Neuron (in vitro differentiated cells): ENCODE measurements around the gene LIMS2.

Experiments used
- H2AFZ ChIP-seq: one replicate; pipeline ENCODE4 v1.6.1; 2013; ENCODE audit warnings: low read depth, mild to moderate bottlenecking, inconsistent platforms, low read length, moderate library complexity
- H3K27me3 ChIP-seq: one replicate; pipeline ENCODE4 v1.6.1; 2013; ENCODE audit warnings: low read length; ENCODE audit not compliant: insufficient read depth
- H3K36me3 ChIP-seq: one replicate; pipeline ENCODE4 v1.6.1; 2013; ENCODE audit warnings: low read length; ENCODE audit not compliant: insufficient read depth
- H3K4me1 ChIP-seq: one replicate; pipeline ENCODE4 v1.6.1; 2013; ENCODE audit warnings: low read length; ENCODE audit not compliant: insufficient read depth
- H3K4me3 ChIP-seq: 2 replicates; pipeline ENCODE4 v1.5.1; 2013; ENCODE audit warnings: mild to moderate bottlenecking, low read length, moderate library complexity
- H3K9me3 ChIP-seq: one replicate; pipeline ENCODE4 v1.6.1; 2013; ENCODE audit warnings: low read length

Gene LIMS2

DNA sequence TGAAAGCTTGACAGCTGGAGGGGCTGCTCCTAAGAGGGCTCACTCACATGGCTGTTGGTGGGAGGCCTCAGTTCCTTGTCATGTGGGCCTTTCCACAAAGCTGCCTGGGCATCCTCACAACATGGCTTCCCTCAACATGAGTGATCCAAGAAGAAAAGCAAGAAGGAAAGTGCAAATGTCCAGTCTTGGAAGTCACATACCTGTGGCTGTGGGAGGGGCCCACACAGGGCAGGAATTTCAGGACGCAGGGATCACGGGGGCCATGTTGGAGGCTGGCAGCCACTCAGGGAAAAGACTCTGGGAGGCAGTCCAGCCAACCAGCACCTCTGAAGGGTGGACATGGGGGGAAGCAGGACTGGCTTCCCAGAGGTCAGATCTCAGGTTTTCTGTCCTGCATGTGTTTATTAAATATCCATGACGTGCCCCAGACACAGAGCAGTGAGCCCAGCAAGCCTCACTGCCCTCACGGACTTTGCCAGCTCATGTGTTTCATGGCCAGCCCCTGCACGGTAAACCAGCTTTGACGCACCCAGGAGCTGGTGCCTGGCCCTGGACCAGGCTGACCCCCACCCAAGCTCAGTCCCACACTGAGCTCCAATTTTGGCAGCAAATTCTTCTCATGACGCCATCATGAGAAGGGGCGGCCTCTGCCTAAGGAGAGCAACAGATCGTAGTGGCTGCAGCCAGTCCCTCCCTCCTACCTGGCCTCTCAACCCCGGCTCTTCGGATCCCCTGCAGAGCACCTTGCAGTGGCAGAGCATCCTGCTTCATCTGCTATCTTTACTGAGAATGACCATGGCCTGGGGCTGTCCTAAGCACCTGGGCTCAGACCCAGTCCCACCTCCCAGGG is 64.0 kb downstream of the LIMS2 start:
- H3K4me3 ChIP-seq: no peak overlapping the region
- no peaks in the 10 kb centered on the region for H3K36me3 ChIP-seq
- H2AFZ ChIP-seq: no peak overlapping the region
- H3K27me3 ChIP-seq: peaks cover 4% of the 10 kb centered on the region
- H3K4me1 ChIP-seq: no peaks in the 10 kb centered on the region
- H3K9me3 ChIP-seq: peaks cover 10% of the 10 kb centered on the region

DNA sequence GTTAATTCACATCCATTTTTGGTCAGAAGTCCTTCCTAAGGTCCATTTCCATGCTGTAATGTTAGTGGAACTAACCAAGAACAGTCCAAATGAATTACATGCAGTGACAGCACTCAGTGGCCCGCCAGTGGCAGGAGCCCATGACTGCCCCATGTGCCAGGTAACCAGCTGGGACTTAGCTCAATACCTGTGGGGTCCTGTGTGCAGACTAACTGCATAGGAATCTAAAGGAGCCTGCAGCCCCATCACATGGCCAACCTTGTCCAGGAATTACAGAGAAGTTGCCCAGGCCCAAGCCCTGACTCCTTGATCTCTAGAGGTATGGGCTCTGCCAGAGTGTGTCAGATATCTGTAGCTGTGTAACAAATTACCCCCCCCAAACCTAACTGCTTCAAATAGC is 64.8 kb downstream of the LIMS2 start:
- Histone ChIP-seq H3K9me3 (peaks cover 10% of the 10 kb centered on the region), H2AFZ (no peak overlapping the region), H3K27me3 (peaks cover 4% of the 10 kb centered on the region), H3K4me1 (no peaks in the 10 kb centered on the region), H3K4me3 (no peak overlapping the region), H3K36me3 (no peaks in the 10 kb centered on the region)

DNA sequence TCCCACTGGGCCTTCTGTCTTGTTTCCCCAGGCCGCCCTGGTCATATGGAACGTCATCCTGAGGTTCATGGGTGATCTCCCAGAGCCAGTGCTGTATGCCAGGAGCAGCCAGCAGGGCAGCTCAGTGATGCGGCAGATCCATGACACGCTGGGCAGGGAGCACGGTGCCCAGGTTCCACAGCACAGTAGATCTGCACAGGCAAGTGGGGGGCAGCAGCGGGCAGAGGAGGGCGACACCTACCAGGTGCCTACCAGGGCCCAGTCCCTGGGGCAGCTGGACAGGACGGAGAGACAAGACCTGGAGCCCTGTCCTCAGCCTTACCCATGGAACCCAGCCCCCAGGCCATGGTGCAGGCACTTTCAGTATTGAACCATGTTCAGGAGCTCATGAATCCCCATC is 65.5 kb downstream of the LIMS2 start:
- H3K4me1 ChIP-seq: no peaks in the 10 kb centered on the region
- H2AFZ ChIP-seq: no peak overlapping the region
- no peaks in the 10 kb centered on the region for H3K36me3 ChIP-seq

DNA sequence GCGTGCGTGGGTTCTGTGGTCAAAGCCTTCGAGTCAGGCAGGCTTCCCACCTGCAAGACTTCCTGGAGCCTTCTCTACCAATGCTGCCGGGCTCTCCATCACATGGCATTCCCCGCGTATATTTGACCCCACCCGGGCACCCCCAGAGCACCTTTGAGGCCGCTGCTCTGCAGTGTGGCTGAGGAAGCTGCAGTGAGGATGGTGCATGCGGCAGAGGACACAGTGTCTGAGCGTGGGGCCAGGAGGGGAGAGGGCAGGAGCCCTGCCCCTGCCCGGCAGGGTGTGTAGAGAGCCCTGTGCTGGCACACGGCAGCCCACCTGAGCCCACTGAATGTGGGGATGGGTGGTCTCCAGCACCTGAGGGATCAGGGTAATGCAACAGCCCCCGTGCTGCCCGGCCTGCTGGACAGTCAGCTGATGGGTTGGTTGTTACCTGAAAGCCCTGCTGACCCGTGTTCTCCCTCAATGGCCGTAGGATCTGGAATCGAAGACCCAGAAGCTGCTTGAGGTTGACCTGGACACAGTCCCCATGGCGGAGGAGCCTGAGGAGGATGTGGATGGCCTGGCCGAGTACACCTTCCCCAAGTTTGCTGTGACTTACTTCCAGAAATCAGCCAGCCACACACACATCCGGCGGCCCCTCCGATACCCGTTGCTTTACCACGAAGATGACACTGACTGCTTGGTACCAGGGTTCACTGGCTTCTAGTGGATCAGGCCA is 66.1 kb downstream of the LIMS2 start:
- H3K27me3 ChIP-seq: peaks cover 4% of the 10 kb centered on the region
- H2AFZ ChIP-seq: no peak overlapping the region
- no peaks in the 10 kb centered on the region for H3K4me1 ChIP-seq
- no peak overlapping the region for H3K4me3 ChIP-seq
- H3K36me3 ChIP-seq: no peaks in the 10 kb centered on the region
- peaks cover 10% of the 10 kb centered on the region for H3K9me3 ChIP-seq

More for the DNA sequence above, 65.5 kb downstream of the LIMS2 start:
- H3K9me3 ChIP-seq: peaks cover 10% of the 10 kb centered on the region
- no peak overlapping the region for H3K4me3 ChIP-seq
- peaks cover 4% of the 10 kb centered on the region for H3K27me3 ChIP-seq

DNA sequence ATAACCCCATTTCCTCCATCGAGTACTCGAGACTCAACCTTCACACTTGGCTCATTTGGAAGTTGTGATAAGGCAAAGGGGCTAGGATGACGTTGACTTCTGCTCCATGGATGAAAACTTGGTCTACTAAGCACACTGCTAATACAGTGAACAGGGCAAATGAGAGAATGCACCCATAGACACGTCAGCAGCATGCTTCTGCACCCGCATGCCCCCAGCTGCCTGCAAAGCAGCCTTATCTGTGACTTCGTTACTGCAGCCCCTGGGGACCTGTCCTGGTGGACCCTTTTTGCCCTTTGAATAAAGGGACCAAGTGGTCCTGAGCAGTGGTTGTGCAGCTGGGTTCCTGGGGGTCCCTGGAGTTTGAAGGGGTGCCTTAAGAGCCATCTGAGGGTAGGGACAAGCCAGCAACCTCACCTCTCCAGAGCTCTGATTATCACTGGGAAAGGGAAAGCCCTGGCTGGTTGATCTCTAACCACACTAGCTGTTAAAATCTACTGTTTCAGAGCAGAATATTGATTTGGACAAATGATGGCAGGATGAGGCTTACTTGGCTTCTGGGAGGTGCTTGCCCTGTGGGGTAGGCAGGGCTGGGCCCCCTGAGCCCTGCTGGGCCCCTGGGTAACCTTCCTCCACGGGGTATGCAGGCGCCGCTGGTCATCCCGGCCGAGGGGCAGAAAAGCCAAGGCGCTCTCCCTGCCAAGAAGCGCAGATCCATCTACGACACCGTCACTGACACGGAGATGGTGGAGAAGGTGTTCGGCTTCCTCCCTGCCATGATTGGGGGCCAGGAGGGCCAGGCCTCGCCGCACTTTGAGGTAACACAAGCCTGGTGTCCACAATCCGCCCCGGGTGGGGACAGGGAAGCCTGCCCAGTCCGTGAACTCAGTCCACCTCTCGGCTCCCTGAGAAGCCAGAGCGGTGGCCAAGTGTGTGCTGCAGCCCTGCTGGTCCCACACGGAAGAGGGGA is 67.0 kb downstream of the LIMS2 start:
- peaks cover 6% of the 10 kb centered on the region for H3K9me3 ChIP-seq
- H2AFZ ChIP-seq: no peak overlapping the region
- peaks cover 4% of the 10 kb centered on the region for H3K27me3 ChIP-seq
- no peaks in the 10 kb centered on the region for H3K36me3 ChIP-seq
- no peaks in the 10 kb centered on the region for H3K4me1 ChIP-seq
- no peak overlapping the region for H3K4me3 ChIP-seq

DNA sequence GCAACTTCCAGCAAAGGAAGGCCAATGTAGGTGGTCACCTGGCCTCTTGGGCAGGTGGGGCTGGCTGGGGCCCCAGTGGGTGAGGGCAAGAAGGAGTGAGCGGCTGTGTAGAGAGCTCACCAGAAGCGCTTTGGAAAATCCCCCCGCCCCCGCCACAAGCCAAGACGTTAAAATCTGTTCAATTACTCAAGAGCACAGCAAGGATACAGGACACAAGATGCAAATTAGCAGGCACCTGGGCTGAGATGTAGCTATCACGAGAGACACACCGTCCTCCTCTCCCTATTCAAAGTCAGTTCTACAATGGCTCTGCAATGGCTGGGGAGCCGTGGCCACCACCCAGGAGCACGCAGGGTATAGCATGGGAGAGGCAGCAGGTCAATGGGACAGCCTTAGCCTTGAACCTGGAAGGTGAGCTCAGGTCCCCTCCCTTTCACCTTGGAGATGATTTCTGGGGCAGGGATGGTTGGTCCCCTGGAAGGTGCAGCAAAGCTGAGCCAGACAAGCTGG is 67.9 kb downstream of the LIMS2 start:
- Histone ChIP-seq H3K9me3 (peaks cover 6% of the 10 kb centered on the region), H3K36me3 (no peaks in the 10 kb centered on the region), H3K27me3 (peaks cover 4% of the 10 kb centered on the region), H3K4me1 (no peaks in the 10 kb centered on the region), H3K4me3 (no peak overlapping the region), H2AFZ (no peak overlapping the region)

DNA sequence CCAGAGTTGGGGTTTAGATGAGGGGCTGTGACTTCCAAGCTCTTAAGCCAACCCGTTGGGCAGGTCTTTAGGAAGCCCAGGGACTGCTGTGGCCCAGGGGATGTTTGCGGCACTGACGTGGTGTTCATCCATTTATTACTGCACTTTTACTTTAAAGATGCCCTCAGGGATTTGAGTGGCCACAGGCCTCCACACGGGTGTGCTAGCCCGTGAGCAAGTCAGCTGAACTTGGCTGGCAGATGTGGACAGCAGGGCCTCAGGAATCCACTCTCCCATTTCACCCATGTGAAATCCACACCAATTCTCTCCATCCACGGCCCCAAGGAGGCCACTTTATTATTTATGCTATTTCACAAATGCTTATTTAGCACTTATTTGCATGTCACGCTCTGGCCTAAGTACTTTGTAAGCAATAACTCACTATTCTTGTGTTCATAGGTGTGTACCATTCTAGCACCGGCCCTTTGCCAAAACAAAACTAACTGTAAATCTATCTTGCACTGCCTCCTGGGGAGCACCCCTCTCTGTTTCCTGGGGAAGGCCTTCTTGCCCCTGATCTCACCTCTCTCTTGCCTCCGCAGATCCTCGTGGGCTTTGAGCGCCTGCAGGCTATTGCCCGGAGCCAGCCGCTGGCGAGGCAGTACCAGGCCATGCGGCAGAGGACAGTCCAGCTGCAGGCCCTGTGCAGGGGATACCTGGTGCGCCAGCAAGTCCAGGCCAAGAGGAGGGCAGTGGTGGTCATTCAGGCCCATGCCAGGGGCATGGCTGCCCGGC is 68.5 kb downstream of the LIMS2 start:
- H2AFZ ChIP-seq: no peak overlapping the region
- H3K4me1 ChIP-seq: no peaks in the 10 kb centered on the region
- H3K4me3 ChIP-seq: no peak overlapping the region
- H3K27me3 ChIP-seq: no peaks in the 10 kb centered on the region
- peaks cover 5% of the 10 kb centered on the region for H3K9me3 ChIP-seq
- H3K36me3 ChIP-seq: no peaks in the 10 kb centered on the region

DNA sequence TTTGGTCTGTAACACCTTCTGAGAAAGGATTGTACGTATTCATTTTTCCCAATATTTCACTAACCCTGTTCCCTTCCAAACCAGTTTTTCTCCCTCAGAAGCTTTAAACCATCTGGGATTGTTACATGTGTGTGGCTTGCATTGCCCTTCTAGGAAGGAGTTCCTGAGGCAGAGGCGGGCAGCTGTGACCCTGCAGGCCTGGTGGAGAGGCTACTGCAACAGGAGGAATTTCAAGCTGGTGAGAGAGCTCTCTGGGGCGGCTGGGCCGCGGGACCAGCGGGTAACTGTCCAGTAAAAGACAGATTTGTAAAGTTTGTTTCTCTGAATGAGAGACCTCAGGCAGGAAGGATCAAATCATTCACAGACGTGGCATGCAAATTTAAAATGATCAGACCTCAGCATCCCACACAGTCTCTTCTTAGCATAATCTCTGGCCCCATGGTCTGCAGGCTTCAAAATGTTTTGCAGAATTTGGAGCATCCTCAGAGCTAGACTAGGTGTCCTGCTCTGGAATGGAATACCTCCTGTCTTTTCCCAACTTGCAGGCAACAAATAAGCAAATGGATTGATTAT is 69.6 kb downstream of the LIMS2 start:
- H3K4me3 ChIP-seq: no peak overlapping the region
- no peak overlapping the region for H2AFZ ChIP-seq
- H3K27me3 ChIP-seq: no peaks in the 10 kb centered on the region
- peaks cover 5% of the 10 kb centered on the region for H3K9me3 ChIP-seq
- no peaks in the 10 kb centered on the region for H3K4me1 ChIP-seq
- no peaks in the 10 kb centered on the region for H3K36me3 ChIP-seq

DNA sequence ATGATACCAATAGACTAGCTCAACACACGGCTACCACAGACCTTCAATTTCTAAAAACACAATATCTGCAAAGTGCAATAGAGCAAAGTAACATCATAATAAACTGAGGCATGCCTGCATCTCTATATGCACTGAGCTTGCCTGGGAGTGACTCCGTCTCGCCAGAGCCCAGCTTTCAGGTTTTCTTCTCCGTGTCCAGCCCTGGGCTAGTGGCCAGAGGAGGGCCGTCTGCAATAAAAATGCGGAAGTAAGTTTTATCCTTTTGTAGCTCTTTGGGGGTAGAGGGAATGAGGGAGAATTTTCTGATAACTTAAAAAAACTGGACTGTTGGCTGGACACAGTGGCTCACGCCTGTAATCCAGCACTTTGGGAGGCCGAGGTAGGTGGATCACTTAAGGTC is 70.3 kb downstream of the LIMS2 start:
- H3K36me3 ChIP-seq: no peaks in the 10 kb centered on the region
- no peak overlapping the region for H2AFZ ChIP-seq
- no peak overlapping the region for H3K4me3 ChIP-seq
- peaks cover 5% of the 10 kb centered on the region for H3K9me3 ChIP-seq
- H3K27me3 ChIP-seq: no peaks in the 10 kb centered on the region
- H3K4me1 ChIP-seq: no peaks in the 10 kb centered on the region

DNA sequence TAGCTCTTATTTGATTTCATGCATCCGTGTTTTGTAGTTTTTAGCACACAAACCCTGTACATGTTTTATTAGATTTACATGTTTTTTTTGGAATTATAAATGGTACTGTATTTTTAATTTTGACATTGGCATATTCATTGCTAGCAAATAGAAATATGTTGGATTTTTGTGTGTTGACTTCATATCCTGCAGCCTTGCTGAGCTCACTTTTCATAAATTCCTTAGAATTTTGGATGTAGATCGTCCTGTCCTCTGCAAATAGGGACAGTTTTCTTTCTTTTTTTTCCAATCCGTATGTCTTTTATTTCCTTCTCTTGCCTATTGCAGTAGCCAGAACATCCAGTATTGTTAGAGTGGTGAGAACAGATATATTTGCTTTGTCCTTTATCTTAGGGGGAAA is 76.1 kb downstream of the LIMS2 start:
- H3K4me3 ChIP-seq: no peak overlapping the region
- H3K27me3 ChIP-seq: no peaks in the 10 kb centered on the region
- H3K4me1 ChIP-seq: no peaks in the 10 kb centered on the region
- peaks cover 4% of the 10 kb centered on the region for H3K9me3 ChIP-seq
- no peaks in the 10 kb centered on the region for H3K36me3 ChIP-seq
- H2AFZ ChIP-seq: no peak overlapping the region

DNA sequence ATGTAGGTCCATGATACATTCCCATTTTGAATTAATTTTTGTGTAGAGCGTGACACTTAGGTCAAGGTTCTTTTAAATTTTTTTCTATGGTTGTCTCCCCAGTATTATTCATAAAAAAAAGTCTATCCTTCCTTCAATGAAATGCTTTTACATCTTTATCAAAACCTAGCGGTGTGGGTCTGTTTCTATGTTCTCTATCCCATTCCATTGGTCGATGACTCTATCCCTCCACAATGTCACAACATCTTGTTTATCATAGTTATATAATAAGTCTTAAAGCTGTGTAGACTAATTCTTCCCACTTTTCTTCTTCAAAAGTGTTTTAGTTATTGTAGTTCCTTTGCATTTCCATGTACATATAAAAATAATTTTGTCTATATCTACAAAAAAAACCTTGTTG is 76.6 kb downstream of the LIMS2 start:
- Histone ChIP-seq H2AFZ (no peak overlapping the region), H3K27me3 (no peaks in the 10 kb centered on the region), H3K4me3 (no peak overlapping the region), H3K9me3 (peaks cover 4% of the 10 kb centered on the region), H3K36me3 (no peaks in the 10 kb centered on the region), H3K4me1 (no peaks in the 10 kb centered on the region)

DNA sequence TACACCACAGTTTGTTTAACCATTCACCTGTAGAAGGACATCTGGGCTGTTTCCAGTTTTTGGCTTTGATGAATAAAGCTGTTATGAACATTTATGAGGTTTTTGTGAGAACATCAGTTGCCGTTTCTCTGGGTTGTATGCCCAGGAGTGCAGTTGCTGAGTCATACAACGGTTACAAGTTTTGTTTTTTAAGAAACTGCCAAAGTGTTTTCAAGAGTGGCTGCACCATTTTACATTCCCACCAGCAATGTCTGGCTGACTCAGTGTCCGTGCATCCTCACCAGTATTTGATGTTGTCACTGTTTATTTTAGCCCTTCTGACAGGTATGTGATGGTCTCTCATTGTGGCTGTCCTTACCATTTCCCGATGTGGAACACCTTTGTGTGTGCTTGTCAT is 77.3 kb downstream of the LIMS2 start:
- Histone ChIP-seq H3K4me3 (no peak overlapping the region), H3K27me3 (no peaks in the 10 kb centered on the region), H3K36me3 (no peaks in the 10 kb centered on the region), H3K4me1 (no peaks in the 10 kb centered on the region), H2AFZ (no peak overlapping the region), H3K9me3 (peaks cover 4% of the 10 kb centered on the region)
